NCI-H187 treated with DMSO at 0.1 percent for 48 hours (cell line): ENCODE measurements around the gene CERS6.

Experiments used
- DNase-seq: peaks from one replicate; lab custom pipeline; 2025; lab: John Stamatoyannopoulos, UW

The CERS6 gene

DNA sequence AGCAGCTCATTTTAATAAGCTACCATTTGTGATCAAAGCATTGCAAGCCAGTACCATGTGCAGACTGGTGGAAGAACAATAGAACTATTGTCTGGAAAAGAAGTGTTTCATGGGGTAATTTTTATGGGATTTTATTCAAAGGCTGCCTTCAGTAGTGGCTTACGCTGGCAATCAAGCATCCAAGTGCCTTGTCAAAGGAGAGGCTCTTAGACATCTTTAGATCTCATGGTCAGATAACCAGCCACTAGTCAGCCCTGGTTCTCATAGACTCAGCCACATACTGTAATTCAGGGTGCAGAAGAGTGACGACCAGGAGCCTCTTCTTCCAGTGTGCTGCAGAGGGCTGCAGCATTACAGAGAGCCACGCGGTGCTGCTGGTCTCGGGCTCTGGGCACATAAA, 247.9 kb downstream of the CERS6 start:
- no peak for DNase-seq

- DNase-seq, result no peak
Measured at GRCh38 chr2:168705534-168706470, 249.7 kb downstream of the CERS6 start.

GRCh38 chr2:168706806-168707205, 250.7 kb downstream of the CERS6 start:
- DNase-seq, result no peak

- no peak for DNase-seq
Measured at GRCh38 chr2:168708080-168708479, 252.0 kb downstream of the CERS6 start.

DNA sequence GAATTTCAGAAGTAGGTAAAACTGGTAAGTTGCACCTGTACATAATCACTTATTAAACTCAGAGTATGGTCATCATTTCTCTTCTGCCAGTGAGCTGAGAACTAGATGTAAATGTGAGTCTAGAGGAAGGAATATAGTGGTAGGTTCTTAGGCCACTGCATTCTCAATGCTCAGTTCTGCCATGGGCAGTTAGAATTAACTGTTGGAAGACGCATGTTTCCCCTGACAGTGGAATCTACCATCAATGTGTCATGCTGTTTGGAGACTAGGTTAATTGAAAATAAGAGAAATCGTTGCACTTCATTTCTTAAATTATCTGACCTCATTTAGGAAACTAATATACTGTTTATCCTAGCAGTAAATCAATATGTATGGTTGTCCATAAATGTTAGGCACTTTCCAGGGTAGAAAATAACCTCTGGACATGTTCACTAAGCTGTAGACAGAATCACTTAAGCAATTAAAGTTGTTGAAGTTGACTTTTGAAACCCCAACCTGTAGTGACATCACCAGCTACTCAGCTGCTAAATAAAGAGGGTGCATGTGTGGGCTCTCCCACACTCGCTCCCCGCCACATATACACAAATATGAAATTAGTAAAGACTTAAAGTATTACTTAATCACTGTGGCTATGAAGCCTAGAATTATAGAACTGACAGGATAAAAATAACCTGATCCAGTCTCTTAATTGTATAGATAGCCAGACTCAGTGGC, 254.8 kb downstream of the CERS6 start:
- no peak for DNase-seq

GRCh38 chr2:168712053-168712452, 256.0 kb downstream of the CERS6 start:
- no peak for DNase-seq

- DNase-seq, result no peak
Measured at GRCh38 chr2:168713325-168713724, 257.3 kb downstream of the CERS6 start.

DNA sequence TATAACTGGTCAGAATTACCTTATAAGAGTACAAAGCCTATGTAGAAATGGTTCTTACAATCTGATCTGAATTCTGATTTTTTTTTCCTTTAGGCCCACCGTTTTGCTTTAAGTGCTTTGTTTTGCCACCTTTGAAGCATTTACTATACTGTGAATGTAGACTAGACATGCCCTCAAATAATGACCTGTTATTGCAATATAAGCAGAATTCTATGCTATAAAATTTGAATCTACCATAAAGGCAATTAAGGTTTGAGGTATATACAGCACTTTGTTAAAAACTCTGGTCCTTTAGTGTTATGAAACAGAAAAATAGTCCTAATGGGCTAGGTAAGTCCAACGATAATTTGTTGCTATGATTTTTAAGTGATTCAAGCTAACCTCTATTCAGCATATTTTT, 259.8 kb downstream of the CERS6 start:
- no peak for DNase-seq

DNA sequence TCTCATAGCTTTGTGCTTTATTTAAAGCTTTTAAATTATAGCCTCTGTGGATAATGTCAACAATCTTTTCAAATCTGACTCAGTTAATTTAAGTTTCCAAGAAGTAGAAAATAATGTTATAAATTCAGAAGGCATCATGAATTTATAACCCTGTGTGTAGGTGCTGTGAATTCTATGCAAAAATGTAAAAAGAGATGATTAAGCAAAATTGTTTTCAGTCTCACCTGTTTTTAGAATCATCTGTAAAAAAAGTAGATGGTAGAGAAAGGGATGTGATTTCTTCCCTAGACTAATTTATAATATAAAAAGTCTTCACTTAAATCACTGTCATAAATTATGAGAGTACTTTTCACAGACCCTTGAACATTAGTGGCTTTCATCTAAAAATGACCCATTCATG, 260.8 kb downstream of the CERS6 start:
- no peak for DNase-seq

DNA sequence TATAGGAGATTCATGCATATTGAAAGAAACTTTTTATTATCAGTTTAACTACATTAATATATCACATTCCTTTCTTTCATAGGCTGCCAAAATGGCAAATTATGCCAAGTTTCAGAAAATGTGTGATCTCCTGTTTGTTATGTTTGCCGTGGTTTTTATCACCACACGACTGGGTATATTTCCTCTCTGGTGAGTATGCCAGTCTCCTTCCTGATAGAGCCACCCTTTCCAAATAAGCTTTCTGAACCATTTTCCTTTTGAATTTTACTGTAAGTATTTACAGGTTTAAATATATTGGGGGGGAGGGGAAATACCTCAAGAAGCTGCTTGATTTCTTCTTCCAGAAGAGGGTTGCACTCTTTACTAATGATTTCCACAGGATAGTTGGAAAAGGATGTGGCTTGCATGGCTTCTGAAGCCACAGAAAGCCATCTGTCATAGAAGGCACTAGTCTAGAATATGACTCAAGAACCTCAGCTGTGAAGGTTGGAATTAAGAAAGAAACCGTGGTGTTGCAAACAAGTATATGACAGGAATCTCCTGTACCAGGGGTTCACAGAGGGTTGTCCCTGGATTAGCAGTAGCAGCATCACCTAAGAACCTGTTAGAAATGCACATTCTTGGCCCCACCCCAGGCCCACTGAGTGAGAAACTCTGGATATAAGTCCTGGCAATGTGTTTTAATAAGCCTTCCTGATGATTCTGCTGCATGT, 261.9 kb downstream of the CERS6 start:
- DNase-seq, result no peak

GRCh38 chr2:168718622-168719021, 262.6 kb downstream of the CERS6 start:
- no peak for DNase-seq

DNA sequence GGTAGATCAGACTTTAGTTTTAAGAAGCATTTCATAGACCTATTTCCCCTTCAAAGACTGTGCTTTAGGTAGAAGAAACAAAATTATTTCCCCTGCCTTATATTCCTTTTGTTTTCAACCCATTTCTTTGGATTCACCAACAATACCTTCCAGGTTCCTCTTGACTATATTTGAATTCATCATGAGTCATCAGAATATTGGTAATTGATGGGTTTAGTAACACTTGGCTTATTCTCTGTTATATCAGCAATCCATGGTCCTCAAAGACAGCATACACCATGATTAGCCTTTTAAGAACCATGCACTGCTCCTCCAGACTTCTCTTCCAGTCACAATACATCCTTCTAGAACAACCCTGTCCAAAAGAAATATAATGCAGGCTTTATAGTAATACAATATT, 263.4 kb downstream of the CERS6 start:
- no peak for DNase-seq

GRCh38 chr2:168722592-168722991, 266.5 kb downstream of the CERS6 start:
- DNase-seq, result no peak

DNA sequence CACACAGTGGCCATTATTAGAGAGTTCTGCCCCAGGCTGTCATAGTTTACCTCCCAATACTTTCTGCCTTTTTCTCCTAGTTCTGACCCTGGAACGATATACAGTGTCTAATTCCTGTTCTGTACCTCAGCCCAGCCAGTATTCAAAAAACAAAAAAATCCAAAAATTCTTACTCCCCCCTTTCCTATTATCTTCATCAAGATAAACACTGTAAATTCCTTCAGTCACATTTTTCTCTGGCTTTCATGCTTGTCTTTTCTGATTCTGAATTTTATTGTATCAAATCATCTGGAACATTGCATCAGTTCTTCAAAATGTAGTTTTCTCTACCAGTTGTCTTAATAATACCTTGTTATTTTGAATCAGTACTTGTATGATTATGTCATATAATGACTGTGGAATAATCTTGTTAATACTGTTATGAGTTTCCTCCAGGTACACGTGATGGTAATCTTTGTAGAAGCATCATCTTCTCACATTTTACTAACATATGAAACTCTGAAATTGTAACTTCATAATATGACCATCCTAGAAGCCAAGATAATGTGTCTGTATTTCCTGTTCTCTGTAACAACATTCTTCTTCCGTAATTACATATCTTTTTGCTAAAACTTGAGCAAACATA, 267.3 kb downstream of the CERS6 start:
- no peak for DNase-seq

GRCh38 chr2:168726375-168726774, 270.3 kb downstream of the CERS6 start:
- DNase-seq, result no peak

DNA sequence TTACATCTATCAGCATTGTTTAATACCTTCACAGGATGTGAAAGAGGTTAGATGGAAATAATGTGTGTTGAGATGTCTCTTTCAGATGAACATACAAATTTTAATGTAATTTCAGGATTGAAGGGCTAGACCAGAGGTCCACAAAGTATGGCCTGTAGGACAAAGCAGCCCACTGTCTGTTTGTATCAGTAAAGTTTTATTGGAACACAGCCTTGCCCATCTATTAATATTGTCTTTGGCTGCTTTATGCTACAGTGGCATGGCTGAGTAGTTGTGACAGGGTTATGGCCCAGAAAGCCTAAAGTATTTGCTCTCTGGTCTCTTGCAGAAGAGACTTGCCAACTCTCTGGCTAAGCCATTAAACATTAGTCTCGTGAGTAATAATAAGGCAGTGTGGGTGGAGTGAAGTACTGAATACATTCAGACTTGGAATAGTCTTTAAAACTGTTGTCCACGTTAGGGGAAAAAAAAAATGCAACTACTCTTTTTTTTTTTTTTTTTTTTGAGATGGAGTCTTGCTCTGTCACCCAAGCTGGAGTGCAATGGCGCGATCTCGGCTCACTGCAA, 271.9 kb downstream of the CERS6 start:
- no peak for DNase-seq

- DNase-seq, result no peak
Measured at GRCh38 chr2:168729455-168729854, 273.4 kb downstream of the CERS6 start.

- DNase-seq, result no peak
Measured at GRCh38 chr2:168730344-168730743, 274.3 kb downstream of the CERS6 start.

GRCh38 chr2:168731002-168731401, 274.9 kb downstream of the CERS6 start:
- DNase-seq, result no peak

- DNase-seq, result no peak
Measured at GRCh38 chr2:168731616-168732015, 275.5 kb downstream of the CERS6 start.

DNA sequence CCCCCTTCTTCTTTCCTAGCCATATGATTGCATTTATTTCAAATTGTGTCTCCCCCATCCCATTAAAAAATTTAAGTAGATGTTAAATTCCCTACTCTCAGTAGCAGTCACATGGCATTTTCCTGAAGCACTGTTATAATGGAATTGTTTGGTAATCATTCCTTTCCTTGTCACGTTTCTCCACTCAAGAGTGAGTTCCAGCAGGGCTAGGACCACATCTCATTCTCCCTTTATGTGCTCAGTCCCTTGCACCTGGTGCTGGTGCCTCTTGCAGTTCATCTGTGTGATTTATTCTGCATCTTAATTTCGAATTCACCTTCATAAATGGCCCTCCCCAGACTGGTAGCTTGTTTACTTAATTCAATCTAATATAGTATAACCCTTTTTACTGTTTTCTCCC, 276.0 kb downstream of the CERS6 start:
- DNase-seq, result peak; percentile 58

- no peak for DNase-seq
Measured at GRCh38 chr2:168732506-168732905, 276.4 kb downstream of the CERS6 start.
